GM12878 (cell line): Measurements from ENCODE around the gene WNK2. TPM values are rescaled to one million over a fixed set of nuclear protein-coding genes. Genes with fewer than 3 reads are reported as not detected.

Source experiments
- JUND ChIP-seq: IDR thresholded peaks from 2 replicates; pipeline ENCODE4 v1.6.1; 2012; ENCODE audit warnings: low read depth, mild to moderate bottlenecking, low read length, improper control_type of control experiment, moderate library complexity
- MLLT1 ChIP-seq: fragments of 450-650 bp; IDR thresholded peaks from 2 replicates; pipeline ENCODE4 v1.6.1; 2016; ENCODE audit warnings: mild to moderate bottlenecking
- POU2F2 ChIP-seq: IDR thresholded peaks from 3 replicates; pipeline ENCODE4 v1.6.1; 2011; ENCODE audit warnings: low read depth, mild to moderate bottlenecking, low read length, borderline replicate concordance
- REST ChIP-seq: IDR thresholded peaks from 2 replicates; pipeline ENCODE4 v1.6.1; 2012; ENCODE audit warnings: mild to moderate bottlenecking, low read depth, low read length
- SUPT20H ChIP-seq: IDR thresholded peaks from 2 replicates; pipeline ENCODE4 v1.6.1; 2011; ENCODE audit warnings: low read depth, mild to moderate bottlenecking, low read length, moderate library complexity, borderline replicate concordance; ENCODE audit not compliant: control insufficient read depth
- YBX1 ChIP-seq: fragments of 450-650 bp; IDR thresholded peaks from 2 replicates; pipeline ENCODE4 v1.6.1; 2016; ENCODE audit warnings: antibody characterized with exemption
- polyA plus RNA-seq, 11 experiments: library from polyadenylated mRNA; depleted of rRNA in 4 of 11; unstranded in 6 of 11; stranded (reverse) in 5 of 11; fragments of >200 nt; fragmentation: Nextera tagmentation in 4 of 11; fragmentation: Illumina TruSeq in 1 of 11; extraction: Ambion mirVana in 4 of 11; extraction: Trizol in 1 of 11; gene quantifications; 1 replicate in 1 of 11; 2 replicates in 10 of 11; pipeline versions ENCODE4 v1.2.1 to v1.2.3, GENCODE V29; 2011 to 2016; ENCODE audit warnings: inconsistent platforms in 2 of 11, missing spikeins in 2 of 11, low read depth in 1 of 11
- total RNA-seq, 4 experiments: library from RNA; depleted of rRNA in 3 of 4; stranded (reverse); fragments of >200 nt in 3 of 4; fragmentation: Illumina TruSeq in 1 of 4; extraction: Trizol in 1 of 4; gene quantifications; 2 replicates each; pipeline versions ENCODE4 v1.2.1 to v1.2.3, GENCODE V29; 2013 to 2021
- TF ChIP-seq, protein P1 (sequence below): fragments of 450-650 bp; IDR thresholded peaks from 2 replicates; pipeline ENCODE4 v1.6.1; 2018; ENCODE audit warnings: borderline replicate concordance, mild to moderate bottlenecking; ENCODE audit not compliant: partially characterized antibody

WNK2 gene
- total and polyA plus RNA-seq, 10 of the 15 experiments (the other 5 are each of a cell fraction or from before 2014, with no cell fraction given) = 0.15 TPM; not detected in 9

GRCh38 chr9:93305497-93306020, 121.6 kb downstream of the WNK2 start (continued):
- TF ChIP-seq, protein P1, sequence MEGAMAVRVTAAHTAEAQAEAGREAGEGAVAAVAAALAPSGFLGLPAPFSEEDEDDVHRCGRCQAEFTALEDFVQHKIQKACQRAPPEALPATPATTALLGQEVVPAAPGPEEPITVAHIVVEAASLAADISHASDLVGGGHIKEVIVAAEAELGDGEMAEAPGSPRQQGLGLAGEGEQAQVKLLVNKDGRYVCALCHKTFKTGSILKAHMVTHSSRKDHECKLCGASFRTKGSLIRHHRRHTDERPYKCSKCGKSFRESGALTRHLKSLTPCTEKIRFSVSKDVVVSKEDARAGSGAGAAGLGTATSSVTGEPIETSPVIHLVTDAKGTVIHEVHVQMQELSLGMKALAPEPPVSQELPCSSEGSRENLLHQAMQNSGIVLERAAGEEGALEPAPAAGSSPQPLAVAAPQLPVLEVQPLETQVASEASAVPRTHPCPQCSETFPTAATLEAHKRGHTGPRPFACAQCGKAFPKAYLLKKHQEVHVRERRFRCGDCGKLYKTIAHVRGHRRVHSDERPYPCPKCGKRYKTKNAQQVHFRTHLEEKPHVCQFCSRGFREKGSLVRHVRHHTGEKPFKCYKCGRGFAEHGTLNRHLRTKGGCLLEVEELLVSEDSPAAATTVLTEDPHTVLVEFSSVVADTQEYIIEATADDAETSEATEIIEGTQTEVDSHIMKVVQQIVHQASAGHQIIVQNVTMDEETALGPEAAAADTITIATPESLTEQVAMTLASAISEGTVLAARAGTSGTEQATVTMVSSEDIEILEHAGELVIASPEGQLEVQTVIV = no peak
- TF ChIP-seq MLLT1 (no peak), REST (no peak), JUND (no peak), YBX1 (no peak), POU2F2 (no peak), SUPT20H (no peak)
- TF ChIP-seq, all 136 proteins: peak for 0
